ENCODE measurements around the gene UNC13A. TPM values are rescaled to one million over a fixed set of nuclear protein-coding genes. Genes with fewer than 3 reads are reported as not detected.

Gene UNC13A
- total RNA-seq, 1 experiment from 2014 or later, result 0.18 TPM

- Histone ChIP-seq H3K36me3 (ENCODE audit: control insufficient read depth, insufficient read depth, low read length) (no peaks in the 10 kb centered on the region), H3K9me3 (no peaks in the 10 kb centered on the region), H3K4me1 (no peaks in the 10 kb centered on the region), H3K27me3 (replicated peaks; ENCODE audit: control insufficient read depth, insufficient read depth, low read length) (no peaks in the 10 kb centered on the region; the same call in 1 of the 2 replicates), H3K4me3 (ENCODE audit: low read depth, low read length) (no peak overlapping the region)
- no peak for TF ChIP-seq CTCF (IDR thresholded peaks at IDR 0.05; ENCODE audit: insufficient read depth in 1 of 2, low read depth in 1 of 2, low read length in 1 of 2, severe bottlenecking in 1 of 2, unreplicated experiment in 1 of 2)
- intact Hi-C loops (cut with micrococcal nuclease; ENCODE audit: unreplicated experiment), result no loop called here
- BruUV-seq (replicated peaks), result no TSS peak
- Mint-ChIP-seq H3K27me3 (ENCODE audit: insufficient read depth, unreplicated experiment) (no peaks in the 10 kb centered on the region), H3K36me3 (ENCODE audit: insufficient read depth, unreplicated experiment) (no peaks in the 10 kb centered on the region), H3K4me3 (ENCODE audit: unreplicated experiment) (no peak overlapping the region), H3K9me3 (ENCODE audit: unreplicated experiment) (no peaks in the 10 kb centered on the region), H3K27ac (ENCODE audit: unreplicated experiment) (no peak overlapping the region), H3K4me1 (ENCODE audit: low read depth, unreplicated experiment) (no peaks in the 10 kb centered on the region)
- ChIA-PET CTCF (no interaction called here), POLR2A (no interaction called here)
- no peak for DNase-seq
Measured at GRCh38 chr19:17632577-17632976, 55.6 kb downstream of the UNC13A start.

- no peak overlapping the region for H3K4me3 Mint-ChIP-seq (ENCODE audit: unreplicated experiment)
- H3K36me3 Mint-ChIP-seq (ENCODE audit: insufficient read depth, unreplicated experiment), result no peaks in the 10 kb centered on the region
- no peaks in the 10 kb centered on the region; the same call in 1 of the 2 replicates for H3K27me3 ChIP-seq (replicated peaks; ENCODE audit: control insufficient read depth, insufficient read depth, low read length)
- DNase-seq, result no peak
- ChIA-PET POLR2A (no interaction called here), CTCF (no interaction called here)
- BruUV-seq (replicated peaks), result no TSS peak
- H3K9me3 ChIP-seq, result no peaks in the 10 kb centered on the region
- intact Hi-C loops (cut with micrococcal nuclease; ENCODE audit: unreplicated experiment), result no loop called here
- H3K9me3 Mint-ChIP-seq (ENCODE audit: unreplicated experiment), result peaks cover 15% of the 10 kb centered on the region
- no peak for TF ChIP-seq CTCF (IDR thresholded peaks at IDR 0.05; ENCODE audit: insufficient read depth in 1 of 2, low read depth in 1 of 2, low read length in 1 of 2, severe bottlenecking in 1 of 2, unreplicated experiment in 1 of 2)
- no peak overlapping the region for H3K4me3 ChIP-seq (ENCODE audit: low read depth, low read length)
- H3K27ac Mint-ChIP-seq (ENCODE audit: unreplicated experiment), result no peak overlapping the region
- H3K36me3 ChIP-seq (ENCODE audit: control insufficient read depth, insufficient read depth, low read length), result no peaks in the 10 kb centered on the region
- no peaks in the 10 kb centered on the region for H3K4me1 ChIP-seq
- H3K4me1 Mint-ChIP-seq (ENCODE audit: low read depth, unreplicated experiment), result no peaks in the 10 kb centered on the region
- no peaks in the 10 kb centered on the region for H3K27me3 Mint-ChIP-seq (ENCODE audit: insufficient read depth, unreplicated experiment)
Measured at GRCh38 chr19:17629760-17630159, 58.4 kb downstream of the UNC13A start.

- intact Hi-C loops (cut with micrococcal nuclease; ENCODE audit: unreplicated experiment), result no loop called here
- Histone ChIP-seq H3K36me3 (ENCODE audit: control insufficient read depth, insufficient read depth, low read length) (no peaks in the 10 kb centered on the region), H3K27me3 (replicated peaks; ENCODE audit: control insufficient read depth, insufficient read depth, low read length) (no peaks in the 10 kb centered on the region; the same call in 1 of the 2 replicates), H3K9me3 (no peaks in the 10 kb centered on the region), H3K4me1 (no peaks in the 10 kb centered on the region), H3K4me3 (ENCODE audit: low read depth, low read length) (no peak overlapping the region)
- CTCF ChIA-PET, result interaction anchor here (0.5 kb wide), 1 partner anchor 41 kb away, joined by 3 read pairs; no protein-coding TSS in a partner anchor
- no peaks in the 10 kb centered on the region for H3K27me3 Mint-ChIP-seq (ENCODE audit: insufficient read depth, unreplicated experiment)
- no peak for DNase-seq
- peaks cover 20% of the 10 kb centered on the region for H3K9me3 Mint-ChIP-seq (ENCODE audit: unreplicated experiment)
- no peak overlapping the region for H3K4me3 Mint-ChIP-seq (ENCODE audit: unreplicated experiment)
- H3K4me1 Mint-ChIP-seq (ENCODE audit: low read depth, unreplicated experiment), result no peaks in the 10 kb centered on the region
- H3K36me3 Mint-ChIP-seq (ENCODE audit: insufficient read depth, unreplicated experiment), result no peaks in the 10 kb centered on the region
- no TSS peak for BruUV-seq (replicated peaks)
- POLR2A ChIA-PET, result no interaction called here
- TF ChIP-seq CTCF (IDR thresholded peaks at IDR 0.05; ENCODE audit: insufficient read depth in 1 of 2, low read depth in 1 of 2, low read length in 1 of 2, severe bottlenecking in 1 of 2, unreplicated experiment in 1 of 2), result no peak
- H3K27ac Mint-ChIP-seq (ENCODE audit: unreplicated experiment), result no peak overlapping the region
Measured at GRCh38 chr19:17627921-17628320, 60.2 kb downstream of the UNC13A start.
